Measurements from ENCODE around the gene HJURP. TPM values are rescaled to one million over a fixed set of nuclear protein-coding genes. Genes with fewer than 3 reads are reported as not detected.

The HJURP gene
- polyA plus RNA-seq, 1 donor from 2014 or later: not detected

DNA sequence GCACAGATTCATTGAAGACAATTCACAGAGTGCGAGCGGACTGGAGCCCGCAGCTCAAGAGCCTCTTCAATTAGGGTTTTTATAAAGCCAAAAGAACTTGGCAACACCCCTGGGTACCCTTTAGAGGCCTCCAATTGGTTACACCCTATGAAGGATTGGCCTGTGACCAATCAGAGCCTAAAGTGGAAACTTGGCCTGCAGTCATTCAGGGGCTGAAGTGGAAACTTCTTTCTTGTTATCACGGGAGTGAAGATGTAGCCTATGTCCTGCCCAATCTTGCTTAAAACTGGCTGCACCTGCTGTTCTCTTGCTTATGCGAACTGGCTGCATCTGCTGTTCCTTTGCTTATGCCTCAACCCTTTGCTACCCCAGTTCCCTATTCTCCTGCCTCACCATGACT lies 1.8 kb upstream of the HJURP start:
- Mint-ChIP-seq H3K4me1 (peaks cover 7 to 15% (median 11%) of the 10 kb centered on the region in 3 donors), H3K9me3 (no peaks in the 10 kb centered on the region), H3K27me3 (peaks cover 3% of the 10 kb centered on the region), H3K36me3 (peaks cover 2% of the 10 kb centered on the region), H3K27ac (no peak overlapping the region), H3K4me3 (peak overlapping the region in 2 of 4 donors; percentile 10 to 67)

DNA sequence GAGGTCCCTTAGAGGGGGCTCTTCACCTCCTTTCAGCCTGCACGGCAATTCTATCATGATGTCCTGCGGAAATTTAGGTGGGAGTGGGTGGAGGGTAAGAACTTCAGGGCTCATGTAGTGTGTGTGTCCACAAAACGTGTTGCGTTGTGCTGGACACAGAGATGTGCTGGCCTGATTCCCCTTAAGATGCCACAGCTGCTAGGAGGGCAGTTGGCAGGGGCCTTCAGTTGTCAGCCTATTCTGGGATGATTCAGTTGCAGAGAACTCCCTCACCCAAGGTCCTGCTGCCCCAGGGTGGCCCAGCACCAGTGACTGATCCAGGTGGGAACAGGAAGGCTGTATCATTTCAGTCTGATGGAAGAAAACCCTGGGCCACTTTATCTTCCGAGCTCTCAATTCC lies 1.0 kb upstream of the HJURP start:
- peaks cover 3% of the 10 kb centered on the region for H3K27me3 Mint-ChIP-seq
- H3K36me3 Mint-ChIP-seq: peaks cover 2% of the 10 kb centered on the region
- H3K27ac Mint-ChIP-seq: peak overlapping the region in 1 of 3 donors; percentile 13
- peak overlapping the region; percentile 52 to 99 (median 79) for H3K4me3 Mint-ChIP-seq
- no peaks in the 10 kb centered on the region for H3K9me3 Mint-ChIP-seq
- peaks cover 7 to 15% (median 11%) of the 10 kb centered on the region in 3 donors for H3K4me1 Mint-ChIP-seq

DNA sequence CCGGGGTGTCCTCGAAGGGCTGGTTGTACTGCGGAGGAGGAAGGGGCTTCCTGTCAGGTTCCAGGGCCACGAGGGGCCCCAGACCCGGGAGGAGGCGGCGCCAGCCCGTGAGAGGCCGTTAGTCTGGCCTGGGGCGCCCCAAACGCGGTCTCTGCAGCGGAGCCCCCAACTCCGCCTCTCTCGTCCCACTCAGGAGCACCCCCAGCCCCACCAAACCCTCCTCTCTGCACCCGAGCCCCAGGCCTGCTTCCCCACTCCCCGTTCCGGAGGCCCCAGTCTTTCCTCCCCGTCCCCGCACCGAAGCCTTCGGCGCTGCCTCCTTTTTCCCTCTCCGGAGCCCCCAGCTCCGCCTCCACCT lies 473 bp downstream of the HJURP start:
- Mint-ChIP-seq H3K4me3 (peak overlapping the region; percentile 74 to 99 (median 96)), H3K36me3 (peaks cover 2% of the 10 kb centered on the region), H3K9me3 (no peaks in the 10 kb centered on the region), H3K27ac (no peak overlapping the region), H3K4me1 (peaks cover 7 to 15% (median 11%) of the 10 kb centered on the region in 3 donors), H3K27me3 (peaks cover 3% of the 10 kb centered on the region)

DNA sequence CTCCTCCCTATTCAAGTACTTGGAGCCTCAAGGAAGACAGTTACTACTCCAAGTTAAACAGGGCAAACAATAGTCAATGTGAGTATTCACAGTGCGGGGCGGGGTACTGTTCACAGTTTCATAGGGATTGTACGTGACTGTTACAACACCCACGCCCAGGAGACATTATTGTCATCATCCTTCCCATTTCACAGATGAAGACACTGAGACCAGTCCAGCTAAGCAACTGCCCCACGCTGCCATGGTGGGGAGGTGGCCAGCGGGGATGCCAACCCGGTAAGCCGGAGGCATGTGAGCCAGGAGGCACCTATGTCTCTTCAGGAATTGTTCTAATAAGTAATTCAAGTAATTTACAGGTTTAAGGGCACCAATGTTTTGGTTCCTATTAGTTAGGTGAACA lies 982 bp downstream of the HJURP start:
- no peak overlapping the region for H3K27ac Mint-ChIP-seq
- H3K4me1 Mint-ChIP-seq: peaks cover 7 to 15% (median 11%) of the 10 kb centered on the region in 3 donors
- H3K27me3 Mint-ChIP-seq: peaks cover 3% of the 10 kb centered on the region
- H3K4me3 Mint-ChIP-seq: peak overlapping the region; percentile 74 to 99 (median 96)
- H3K36me3 Mint-ChIP-seq: peaks cover 2% of the 10 kb centered on the region
- no peaks in the 10 kb centered on the region for H3K9me3 Mint-ChIP-seq

DNA sequence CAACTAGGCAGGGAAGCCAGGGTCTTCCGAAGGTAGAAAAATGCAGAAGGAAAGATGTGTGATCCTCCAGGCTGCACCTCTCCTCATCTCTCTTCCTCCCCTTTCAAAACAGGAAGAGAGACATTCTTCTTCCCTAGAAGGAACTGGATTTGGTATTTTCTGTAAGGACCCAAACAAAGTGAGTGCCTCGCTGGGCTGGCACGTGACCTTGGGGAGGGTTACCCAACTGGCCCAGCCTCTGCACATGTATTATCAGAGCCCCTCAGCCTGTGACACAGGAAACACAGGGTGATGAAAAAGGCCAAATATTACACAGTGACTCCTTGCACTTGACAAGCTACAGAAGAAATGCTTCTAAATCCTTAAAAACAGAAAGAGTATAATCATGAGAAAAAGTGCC lies 2.3 kb downstream of the HJURP start:
- peaks cover 2% of the 10 kb centered on the region for H3K36me3 Mint-ChIP-seq
- H3K9me3 Mint-ChIP-seq: no peaks in the 10 kb centered on the region
- peaks cover 3% of the 10 kb centered on the region for H3K27me3 Mint-ChIP-seq
- peak overlapping the region in 1 of 4 donors; percentile 65 for H3K4me3 Mint-ChIP-seq
- peaks cover 7 to 11% (median 9%) of the 10 kb centered on the region in 3 donors for H3K4me1 Mint-ChIP-seq
- H3K27ac Mint-ChIP-seq: no peak overlapping the region

DNA sequence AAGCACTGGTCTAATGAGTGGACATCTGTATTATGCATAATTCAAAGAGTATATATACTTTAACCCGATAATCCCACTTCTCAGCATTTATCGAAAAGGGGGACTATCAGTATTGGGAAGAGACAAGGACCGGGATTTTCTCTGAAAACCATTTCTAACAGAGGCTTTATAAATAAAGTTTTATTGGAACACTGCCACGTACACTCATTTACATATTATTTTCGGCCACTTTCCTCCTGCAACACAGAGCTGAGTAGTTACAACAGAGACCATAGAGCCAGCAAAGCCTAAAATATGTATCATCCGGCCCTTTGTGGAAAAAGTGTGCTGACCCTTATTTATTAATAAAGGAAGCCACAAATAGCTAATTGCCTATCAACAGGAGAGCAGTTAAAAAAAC lies 3.2 kb downstream of the HJURP start:
- Mint-ChIP-seq H3K9me3 (no peaks in the 10 kb centered on the region), H3K4me1 (peaks cover 7 to 11% (median 9%) of the 10 kb centered on the region in 3 donors), H3K36me3 (peaks cover 2% of the 10 kb centered on the region), H3K4me3 (no peak overlapping the region), H3K27ac (no peak overlapping the region), H3K27me3 (peaks cover 3% of the 10 kb centered on the region)

DNA sequence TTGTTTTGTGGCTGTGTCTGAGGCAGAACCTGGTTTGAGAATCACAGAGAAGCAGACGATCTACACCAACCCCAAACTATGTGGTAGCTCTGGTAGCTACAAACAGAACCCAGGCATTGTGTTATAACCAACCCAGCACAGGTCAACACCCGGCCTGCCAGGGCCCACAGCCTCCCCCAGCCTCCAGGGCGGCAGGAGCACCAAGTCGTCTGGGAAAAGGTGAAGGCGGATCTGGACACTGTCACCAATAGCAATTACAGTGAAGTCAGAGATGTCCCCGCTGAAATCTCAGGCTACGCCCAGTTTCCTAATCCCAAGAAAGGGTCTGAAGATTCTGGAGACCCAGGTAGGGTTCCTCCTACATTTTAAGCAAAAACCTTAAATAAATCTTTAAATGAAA lies 3.6 kb downstream of the HJURP start:
- Mint-ChIP-seq H3K4me3 (peak overlapping the region in 1 of 4 donors; percentile 28), H3K36me3 (peaks cover 2% of the 10 kb centered on the region), H3K27ac (no peak overlapping the region), H3K9me3 (no peaks in the 10 kb centered on the region), H3K27me3 (peaks cover 3% of the 10 kb centered on the region), H3K4me1 (peaks cover 7 to 13% (median 9%) of the 10 kb centered on the region in 3 donors)

DNA sequence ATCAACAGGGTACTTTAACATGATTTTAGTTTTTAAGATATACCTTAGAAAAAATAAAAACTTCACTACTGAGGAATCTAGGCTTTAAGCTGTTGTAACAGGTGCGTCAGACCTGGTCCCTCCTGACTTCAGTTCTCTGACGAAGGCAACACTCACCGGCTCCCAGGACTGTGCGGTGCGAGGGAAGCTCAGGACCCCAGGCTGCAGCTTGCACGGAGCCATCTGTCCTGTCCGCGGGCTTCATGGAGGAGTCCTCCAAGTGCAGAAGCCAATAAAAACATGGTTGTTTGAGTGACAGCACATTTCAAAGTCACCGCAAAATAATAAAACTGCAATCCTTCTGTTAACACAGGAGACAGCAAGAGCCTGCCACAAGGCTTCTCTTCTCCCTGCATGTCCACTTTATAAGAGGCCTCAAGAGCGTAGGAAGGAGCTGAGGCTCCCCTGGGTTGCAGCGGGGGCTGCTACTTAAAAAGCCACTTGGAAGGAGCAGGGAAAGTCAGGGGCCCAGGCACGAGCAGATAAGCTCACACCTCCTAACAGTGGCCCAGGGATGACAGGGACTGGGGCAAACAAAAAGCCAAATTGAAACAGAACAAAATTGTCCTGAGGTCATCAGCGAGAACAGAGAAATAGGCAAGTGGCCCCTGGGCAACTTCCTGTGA lies 4.6 kb downstream of the HJURP start:
- Mint-ChIP-seq H3K9me3 (no peaks in the 10 kb centered on the region), H3K27me3 (peaks cover 3% of the 10 kb centered on the region), H3K4me1 (peaks cover 6 to 10% (median 7%) of the 10 kb centered on the region in 3 donors), H3K36me3 (peaks cover 2% of the 10 kb centered on the region), H3K27ac (no peak overlapping the region), H3K4me3 (no peak overlapping the region)

DNA sequence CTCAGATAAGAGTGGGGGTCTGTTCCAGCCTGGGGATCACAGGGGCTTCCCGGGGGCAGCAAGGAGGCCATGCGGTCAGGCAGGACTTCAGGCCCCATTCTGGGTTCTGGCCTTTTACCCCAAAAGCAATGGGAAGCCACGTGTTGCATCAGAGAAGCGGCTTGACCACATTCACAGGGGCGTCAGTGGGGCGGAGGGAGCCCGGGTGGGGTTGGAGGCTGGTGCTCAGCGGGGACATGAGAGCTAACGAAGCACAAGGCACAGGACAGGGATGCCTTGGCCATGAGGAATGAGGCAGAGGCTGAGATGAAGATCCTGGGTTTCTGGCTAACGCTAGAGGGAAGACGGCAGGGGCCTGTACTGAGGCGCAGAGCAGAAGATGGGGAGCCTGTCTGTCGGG lies 6.1 kb downstream of the HJURP start:
- H3K9me3 Mint-ChIP-seq: no peaks in the 10 kb centered on the region
- no peak overlapping the region for H3K27ac Mint-ChIP-seq
- peaks cover 1% of the 10 kb centered on the region for H3K27me3 Mint-ChIP-seq
- peaks cover 2 to 5% (median 5%) of the 10 kb centered on the region in 3 donors for H3K4me1 Mint-ChIP-seq
- H3K36me3 Mint-ChIP-seq: no peaks in the 10 kb centered on the region
- peak overlapping the region in 1 of 4 donors; percentile 18 for H3K4me3 Mint-ChIP-seq

DNA sequence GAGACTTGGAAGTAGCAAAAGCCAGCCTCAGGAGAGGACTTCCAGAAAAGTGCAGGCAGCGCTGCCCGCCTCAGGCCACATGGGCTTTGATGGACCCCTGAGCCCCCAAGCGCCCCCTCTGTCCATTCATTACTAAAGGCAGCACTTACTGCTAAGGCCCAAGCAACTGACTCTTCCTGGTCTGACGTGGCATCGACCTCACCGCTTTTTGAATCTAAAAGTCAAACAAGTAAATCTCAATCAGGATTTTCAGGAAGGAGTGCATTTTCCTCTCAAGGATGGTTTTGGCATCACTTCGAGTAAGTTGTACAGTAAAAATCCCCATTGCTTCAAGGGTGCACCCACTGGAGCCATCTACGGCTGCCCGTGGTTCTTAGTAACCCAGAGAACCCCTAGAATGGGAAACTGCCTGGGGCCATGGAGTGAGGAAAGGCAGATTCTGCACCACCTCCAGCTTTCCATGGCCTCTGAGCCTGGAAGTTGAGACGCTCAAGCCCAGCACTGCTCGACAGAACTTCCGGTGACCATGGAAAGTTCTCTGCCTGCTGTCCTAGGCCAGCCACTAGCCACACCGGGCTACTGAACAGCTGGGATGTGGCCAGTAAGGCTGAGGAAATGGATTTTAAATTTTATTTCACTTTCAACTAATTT lies 7.0 kb downstream of the HJURP start:
- Mint-ChIP-seq H3K27ac (no peak overlapping the region), H3K4me3 (no peak overlapping the region), H3K27me3 (peaks cover 1% of the 10 kb centered on the region), H3K4me1 (peaks cover 0 to 2% (median under 1%) of the 10 kb centered on the region in 3 donors), H3K36me3 (no peaks in the 10 kb centered on the region), H3K9me3 (no peaks in the 10 kb centered on the region)

DNA sequence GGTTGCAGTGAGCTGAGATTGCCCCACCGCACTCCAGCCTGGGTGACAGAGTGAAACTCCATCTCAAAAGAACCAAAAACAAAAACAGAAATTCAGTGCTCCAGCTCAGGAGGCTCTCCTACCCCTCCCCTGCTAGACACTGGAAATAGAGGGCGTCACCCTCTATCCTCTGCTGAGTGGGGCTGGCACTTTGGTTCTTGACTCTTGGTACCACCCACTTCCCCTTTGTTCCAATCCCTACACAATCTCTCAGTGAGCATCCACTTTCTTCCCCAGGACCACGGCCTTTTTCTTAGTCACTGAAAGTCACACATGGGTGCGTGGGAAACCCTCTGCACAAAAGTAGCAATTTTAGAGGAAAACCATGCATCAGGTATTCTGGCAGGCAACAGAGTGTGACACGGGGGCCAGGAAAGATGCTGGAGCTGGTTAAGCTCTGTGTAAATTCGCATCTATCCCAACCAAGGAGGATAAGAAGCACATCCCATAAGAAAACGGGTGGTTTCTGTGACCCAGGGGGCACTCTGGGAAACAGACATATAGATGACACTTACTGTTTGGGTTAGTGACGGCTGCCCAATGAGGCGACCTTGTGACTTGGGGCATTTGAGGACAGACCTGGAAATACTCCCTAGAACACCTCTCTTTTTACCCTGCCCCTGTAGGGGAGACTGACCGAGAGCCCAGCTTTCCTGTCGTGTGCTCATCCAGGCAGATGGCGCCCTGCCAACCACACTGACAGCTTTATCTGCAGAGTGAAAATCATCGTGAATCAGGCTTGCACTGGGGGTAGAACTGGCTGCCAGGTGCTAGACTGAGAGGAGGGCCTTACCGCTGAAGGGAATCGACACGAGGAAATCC lies 7.7 kb downstream of the HJURP start:
- Mint-ChIP-seq H3K9me3 (no peaks in the 10 kb centered on the region), H3K27me3 (no peaks in the 10 kb centered on the region), H3K4me3 (no peak overlapping the region), H3K4me1 (peaks cover 0 to 2% (median 0%) of the 10 kb centered on the region in 3 donors), H3K36me3 (no peaks in the 10 kb centered on the region), H3K27ac (no peak overlapping the region)

DNA sequence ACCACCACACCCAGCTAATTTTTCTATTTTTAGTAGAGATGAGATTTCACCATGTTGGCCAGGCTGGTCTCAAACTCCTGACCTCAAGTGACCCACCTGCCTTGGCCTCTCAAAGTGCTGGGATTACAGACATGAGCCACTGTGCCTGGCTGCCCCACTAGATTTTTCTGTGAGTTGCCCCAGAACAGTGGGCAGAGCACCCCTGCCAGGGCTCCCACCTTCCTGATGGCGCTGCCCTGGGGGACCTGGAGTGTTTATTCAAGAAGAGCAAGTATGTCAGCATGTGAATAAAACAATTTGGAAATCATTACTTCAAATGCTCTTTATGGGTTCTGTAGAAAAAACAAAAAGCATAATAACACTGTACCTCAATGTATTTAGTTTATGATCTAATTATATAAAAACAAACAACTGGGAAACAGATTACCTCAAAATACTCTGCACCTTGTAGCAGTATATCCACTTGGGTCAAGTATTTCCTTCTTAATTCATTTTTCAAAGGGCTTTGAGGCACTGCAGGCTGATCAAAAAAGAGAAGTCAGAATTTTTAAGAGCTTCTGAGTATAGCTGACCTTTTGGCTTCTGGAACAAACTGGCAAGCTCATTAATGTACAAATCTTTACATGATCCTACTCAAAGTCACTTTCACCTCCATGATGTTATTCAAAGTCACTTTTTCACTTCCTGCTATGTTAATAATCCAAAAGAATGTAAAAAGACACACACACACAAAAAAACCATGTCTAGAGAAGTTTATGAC lies 8.9 kb downstream of the HJURP start:
- Mint-ChIP-seq H3K36me3 (no peaks in the 10 kb centered on the region), H3K9me3 (no peaks in the 10 kb centered on the region), H3K4me3 (no peak overlapping the region), H3K4me1 (peaks cover 0 to 2% (median 0%) of the 10 kb centered on the region in 3 donors), H3K27ac (peak overlapping the region in 1 of 3 donors; percentile 19), H3K27me3 (no peaks in the 10 kb centered on the region)

DNA sequence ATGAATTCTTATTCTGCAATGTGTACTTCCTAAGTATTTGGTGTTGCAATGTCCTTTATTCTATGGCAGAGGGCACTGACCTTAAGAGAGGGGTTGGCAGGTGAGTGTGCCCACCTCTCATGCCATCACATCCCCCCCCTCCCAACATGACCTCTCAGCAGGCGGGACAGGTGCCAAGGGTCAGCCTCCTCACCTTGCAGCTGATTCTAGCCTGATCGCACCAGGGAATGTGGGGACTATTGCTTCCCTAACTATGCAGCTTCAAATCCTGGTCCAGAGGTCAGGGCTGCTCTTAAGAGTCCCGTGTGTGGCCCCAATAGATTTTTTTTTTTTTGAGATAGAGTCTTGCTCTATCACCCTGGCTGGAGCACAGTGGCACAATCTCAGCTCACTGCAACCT lies 9.5 kb downstream of the HJURP start:
- no peaks in the 10 kb centered on the region for H3K9me3 Mint-ChIP-seq
- peaks cover 0 to 2% (median 0%) of the 10 kb centered on the region in 3 donors for H3K4me1 Mint-ChIP-seq
- H3K4me3 Mint-ChIP-seq: no peak overlapping the region
- no peaks in the 10 kb centered on the region for H3K27me3 Mint-ChIP-seq
- no peaks in the 10 kb centered on the region for H3K36me3 Mint-ChIP-seq
- no peak overlapping the region for H3K27ac Mint-ChIP-seq

DNA sequence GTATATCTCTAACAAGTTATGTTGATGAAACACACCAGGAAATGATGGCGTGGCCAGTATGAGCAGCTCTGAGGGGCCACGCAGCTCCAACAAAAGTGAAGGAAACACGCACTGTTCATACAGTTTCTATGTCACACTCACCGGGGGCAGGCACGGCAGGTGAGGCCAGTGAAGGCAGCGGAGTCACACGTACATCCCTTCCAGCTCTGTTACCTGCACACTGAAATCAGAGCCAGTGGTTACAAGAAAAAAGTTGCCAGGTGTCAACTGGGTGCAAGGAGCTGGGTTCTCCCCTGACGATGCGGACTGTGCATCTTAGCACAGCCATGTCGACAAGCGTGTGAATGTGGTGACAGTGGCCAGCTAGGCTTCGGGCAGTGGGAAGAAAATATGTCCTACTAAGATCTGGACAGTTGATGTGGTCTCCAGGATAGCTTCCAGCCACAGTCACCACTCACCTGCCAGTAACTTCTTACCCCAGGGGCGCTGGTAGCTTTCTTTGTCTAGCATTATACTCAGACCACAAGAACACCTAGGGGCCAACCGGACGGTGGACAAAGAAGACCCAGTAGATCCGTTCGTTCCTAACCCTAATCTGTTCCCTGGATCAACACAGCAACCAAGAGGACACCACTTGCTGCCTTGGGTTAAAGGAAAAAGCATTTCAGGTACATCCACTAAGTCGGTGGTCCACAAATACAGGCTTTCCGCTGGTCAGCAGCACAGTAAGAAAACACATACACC lies 10.1 kb downstream of the HJURP start:
- Mint-ChIP-seq H3K27me3 (no peaks in the 10 kb centered on the region), H3K27ac (no peak overlapping the region), H3K36me3 (no peaks in the 10 kb centered on the region), H3K9me3 (no peaks in the 10 kb centered on the region), H3K4me1 (peaks cover 0 to 2% (median 0%) of the 10 kb centered on the region in 3 donors), H3K4me3 (no peak overlapping the region)
